Measurements from ENCODE around the gene SEC61A2. TPM values are rescaled to one million over a fixed set of nuclear protein-coding genes. Genes with fewer than 3 reads are reported as not detected.

Gene SEC61A2
- total and polyA plus RNA-seq, 2 of the 8 experiments (the other 6 are each of a cell fraction or from before 2014, with no cell fraction given): 18.2 to 19.2 TPM

- Histone ChIP-seq H3K4me1 (replicated peaks in 1 of 4; ENCODE audit: control insufficient read depth in 3 of 4, insufficient read depth in 4 of 4, low read length in 3 of 4) (peaks cover 3 to 17% (median 10%) of the 10 kb centered on the region in 4 experiments; a peak in 5 of 7 replicates), H4K8ac (ENCODE audit: extremely low read depth, insufficient read depth, low read length) (no peak overlapping the region), H3K14ac (ENCODE audit: insufficient read length) (no peak overlapping the region), H2AK5ac (ENCODE audit: low read depth, low read length) (no peak overlapping the region), H3K23me2 (ENCODE audit: low read depth, low read length) (no peaks in the 10 kb centered on the region), H2BK15ac (ENCODE audit: low read length) (no peak overlapping the region), H4K20me1 (replicated peaks in 1 of 2; ENCODE audit: control insufficient read depth in 1 of 2, insufficient read depth in 2 of 2, low read length in 2 of 2) (no peaks in the 10 kb centered on the region), H2AFZ (ENCODE audit: low read length) (no peak overlapping the region), H4K91ac (replicated peaks; ENCODE audit: insufficient read length, low read length) (no peak overlapping the region), H3K27ac (ENCODE audit: low read depth, low read length) (no peak overlapping the region), H3K4me3 (ENCODE audit: extremely low read depth in 1 of 4, insufficient read depth in 2 of 4, low read depth in 3 of 4, low read length in 4 of 4) (no peak overlapping the region), H3K4ac (replicated peaks; ENCODE audit: insufficient read length, low read depth, low read length) (no peak overlapping the region), H4K5ac (ENCODE audit: insufficient read length, low read depth, low read length) (no peak overlapping the region), H3K27me3 (replicated peaks in 1 of 4; ENCODE audit: control insufficient read depth in 3 of 4, extremely low read depth in 1 of 4, insufficient read depth in 3 of 4, low read length in 3 of 4) (no peaks in the 10 kb centered on the region), H3K56ac (replicated peaks; ENCODE audit: insufficient read length, low read depth, low read length) (no peak overlapping the region), H3K36me3 (ENCODE audit: control insufficient read depth in 2 of 4, insufficient read depth in 4 of 4, low read length in 3 of 4) (peaks cover 5 to 45% (median 20%) of the 10 kb centered on the region in 4 experiments), H3K23ac (ENCODE audit: insufficient read length) (no peak overlapping the region), H2BK20ac (ENCODE audit: low read length) (no peak overlapping the region), H3K18ac (ENCODE audit: extremely low read depth, low read length) (no peak overlapping the region), H3K79me2 (ENCODE audit: control insufficient read depth in 1 of 2, insufficient read depth in 2 of 2, low read length in 2 of 2) (peaks cover 0 to 10% of the 10 kb centered on the region in 2 experiments; a peak in 2 of 4 replicates), H3K9me3 (ENCODE audit: insufficient read depth in 2 of 2, low read depth in 1 of 2, low read length in 1 of 2) (no peaks in the 10 kb centered on the region), H3K9ac (replicated peaks in 1 of 4; ENCODE audit: extremely low read depth in 1 of 4, low read depth in 3 of 4, low read length in 3 of 4) (no peak overlapping the region), H2BK120ac (replicated peaks; ENCODE audit: low read depth, low read length) (no peak overlapping the region), H3K79me1 (ENCODE audit: low read depth, low read length) (peaks cover 2% of the 10 kb centered on the region; the same call in 1 of the 2 replicates), H2BK12ac (ENCODE audit: low read depth, low read length) (no peak overlapping the region), H3K4me2 (ENCODE audit: insufficient read depth in 1 of 2, low read depth in 2 of 2, low read length in 2 of 2) (no peak overlapping the region), H2BK5ac (ENCODE audit: low read depth, low read length) (no peak overlapping the region)
- 90% methylated on average over 7 of the region's 7 CpGs; no CpG with 5 or more reads in 1 of the 2 experiments for WGBS, 2 experiments (ENCODE audit: extremely low coverage in 1 of 2, insufficient coverage in 1 of 2, insufficient read length in 1 of 2, insufficient replicate concordance in 2 of 2, low coverage in 1 of 2, low lambda C conversion rate in 2 of 2, missing lambda C conversion rate in 1 of 2)
- ChIA-PET POLR2A (ENCODE audit: partially characterized antibody) (interaction anchor here (4.4 kb wide), 1 partner anchor 11 kb away, joined by 28 read pairs; the partner anchor contains the start of genes CDC123 and NUDT5), CTCF (ENCODE audit: partially characterized antibody) (no interaction called here)
- FAIRE-seq: no peak
- no peak for DNase-seq (ENCODE audit: low read depth in 1 of 2, low spot score in 2 of 2)
- no peak for TF ChIP-seq SRF (IDR thresholded peaks at IDR 0.05; ENCODE audit: low read depth, low read length)
- TF ChIP-seq JUND (IDR thresholded peaks at IDR 0.05; ENCODE audit: low read length): no peak
Observed at GRCh38 chr10:12184165-12184564, 54.7 kb downstream of the SEC61A2 start.

All from H1 (cell line).